ENCODE measurements around the gene IL17RC.

Gene IL17RC

DNA sequence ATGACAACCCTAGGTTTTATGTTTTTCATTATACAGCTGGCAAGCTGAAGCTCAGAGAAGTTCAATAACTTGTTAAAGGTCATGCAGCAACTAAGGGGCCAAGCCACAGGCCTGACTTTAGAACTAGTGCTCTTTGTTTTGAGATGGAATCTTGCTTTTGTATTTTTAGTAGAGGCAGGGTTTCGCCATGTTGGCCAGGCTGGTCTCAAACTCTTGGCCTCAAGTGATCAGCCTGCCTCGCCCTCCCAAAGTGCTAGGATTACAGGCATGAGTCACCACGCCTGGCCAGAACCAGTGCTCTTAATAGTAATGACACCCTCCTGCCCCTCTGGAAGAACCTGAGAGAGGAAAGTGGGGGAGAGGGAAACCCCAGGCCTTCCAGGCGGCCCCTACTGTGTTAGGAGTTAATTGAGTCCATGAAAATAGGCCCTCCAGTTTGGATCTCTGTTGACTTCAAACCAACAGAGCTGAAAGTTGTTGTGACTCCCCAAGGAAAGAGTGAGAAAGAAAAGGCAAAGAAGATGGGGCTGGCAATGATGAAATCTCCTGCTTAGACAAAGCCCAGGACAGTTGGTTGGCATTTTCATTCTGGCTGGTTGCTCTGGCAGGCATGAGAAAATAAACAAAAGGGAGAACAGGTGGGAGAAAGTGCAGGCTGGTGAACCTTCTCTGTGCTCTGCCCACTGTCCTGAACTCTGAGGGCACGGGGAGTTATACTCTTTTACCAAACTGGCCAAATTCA, 38.9 kb downstream of the IL17RC start:
- Histone ChIP-seq H3K9me3 (ENCODE audit: insufficient read depth, low read depth, low read length) (no peaks in the 10 kb centered on the region), H2AFZ (ENCODE audit: low read length) (no peak overlapping the region), H3K36me3 (ENCODE audit: insufficient read depth, low read length) (no peaks in the 10 kb centered on the region), H3F3A (ENCODE audit: low read depth) (no peaks in the 10 kb centered on the region), H3K9me2 (replicated peaks; ENCODE audit: low read depth, low read length) (no peaks in the 10 kb centered on the region), H4K20me1 (ENCODE audit: insufficient read depth, low read length, poor library complexity, severe bottlenecking) (no peaks in the 10 kb centered on the region), H3K9ac (ENCODE audit: low read depth, low read length, poor library complexity, severe bottlenecking) (no peak overlapping the region), H3K4me3 (ENCODE audit: low read length, poor library complexity, severe bottlenecking) (no peak overlapping the region), H3K4me1 (ENCODE audit: insufficient read depth, low read length, poor library complexity, severe bottlenecking) (peaks cover 12% of the 10 kb centered on the region), H3K4me2 (ENCODE audit: low read depth, low read length, poor library complexity, severe bottlenecking) (no peak overlapping the region), H3K79me2 (ENCODE audit: insufficient read depth, low read length) (no peaks in the 10 kb centered on the region), H3K27me3 (ENCODE audit: insufficient read depth, low read length, poor library complexity, severe bottlenecking) (no peaks in the 10 kb centered on the region)
- TF ChIP-seq EZH2phosphoT487 (IDR thresholded peaks at IDR 0.05; ENCODE audit: borderline replicate concordance), result no peak
- TF ChIP-seq, protein P1, sequence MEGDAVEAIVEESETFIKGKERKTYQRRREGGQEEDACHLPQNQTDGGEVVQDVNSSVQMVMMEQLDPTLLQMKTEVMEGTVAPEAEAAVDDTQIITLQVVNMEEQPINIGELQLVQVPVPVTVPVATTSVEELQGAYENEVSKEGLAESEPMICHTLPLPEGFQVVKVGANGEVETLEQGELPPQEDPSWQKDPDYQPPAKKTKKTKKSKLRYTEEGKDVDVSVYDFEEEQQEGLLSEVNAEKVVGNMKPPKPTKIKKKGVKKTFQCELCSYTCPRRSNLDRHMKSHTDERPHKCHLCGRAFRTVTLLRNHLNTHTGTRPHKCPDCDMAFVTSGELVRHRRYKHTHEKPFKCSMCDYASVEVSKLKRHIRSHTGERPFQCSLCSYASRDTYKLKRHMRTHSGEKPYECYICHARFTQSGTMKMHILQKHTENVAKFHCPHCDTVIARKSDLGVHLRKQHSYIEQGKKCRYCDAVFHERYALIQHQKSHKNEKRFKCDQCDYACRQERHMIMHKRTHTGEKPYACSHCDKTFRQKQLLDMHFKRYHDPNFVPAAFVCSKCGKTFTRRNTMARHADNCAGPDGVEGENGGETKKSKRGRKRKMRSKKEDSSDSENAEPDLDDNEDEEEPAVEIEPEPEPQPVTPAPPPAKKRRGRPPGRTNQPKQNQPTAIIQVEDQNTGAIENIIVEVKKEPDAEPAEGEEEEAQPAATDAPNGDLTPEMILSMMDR (conservative IDR thresholded peaks at IDR 0.05; ENCODE audit: low read length), result no peak

DNA sequence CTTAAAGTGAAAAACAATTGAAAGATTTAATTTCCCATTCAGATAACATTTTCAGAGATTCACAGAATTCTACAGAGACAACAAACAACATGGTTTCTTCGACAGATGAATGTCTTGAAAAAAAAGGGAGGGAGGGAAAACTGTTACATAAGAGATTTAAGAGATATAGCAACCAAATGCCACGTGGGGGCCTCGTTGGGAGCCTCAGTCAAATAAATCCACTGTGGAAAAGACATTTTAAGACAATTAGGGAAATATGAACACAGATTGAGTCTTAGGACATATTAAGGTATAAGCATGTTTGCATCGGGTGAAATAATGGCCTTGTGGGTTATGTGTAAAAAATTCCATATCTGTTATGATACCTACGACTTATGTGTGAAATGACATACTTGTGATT, 40.3 kb downstream of the IL17RC start:
- TF ChIP-seq, protein P1 (conservative IDR thresholded peaks at IDR 0.05; ENCODE audit: low read length), result peak; percentile 27
- TF ChIP-seq EZH2phosphoT487 (IDR thresholded peaks at IDR 0.05; ENCODE audit: borderline replicate concordance), result no peak
- H3K9me3 ChIP-seq (ENCODE audit: insufficient read depth, low read depth, low read length), result no peaks in the 10 kb centered on the region
- no peaks in the 10 kb centered on the region for H3K9me2 ChIP-seq (replicated peaks; ENCODE audit: low read depth, low read length)
- no peaks in the 10 kb centered on the region for H3F3A ChIP-seq (ENCODE audit: low read depth)
- H3K36me3 ChIP-seq (ENCODE audit: insufficient read depth, low read length), result no peaks in the 10 kb centered on the region
- no peak overlapping the region for H3K4me2 ChIP-seq (ENCODE audit: low read depth, low read length, poor library complexity, severe bottlenecking)
- no peaks in the 10 kb centered on the region for H3K27me3 ChIP-seq (ENCODE audit: insufficient read depth, low read length, poor library complexity, severe bottlenecking)
- no peaks in the 10 kb centered on the region for H4K20me1 ChIP-seq (ENCODE audit: insufficient read depth, low read length, poor library complexity, severe bottlenecking)
- no peaks in the 10 kb centered on the region for H3K79me2 ChIP-seq (ENCODE audit: insufficient read depth, low read length)
- no peaks in the 10 kb centered on the region for H3K4me1 ChIP-seq (ENCODE audit: insufficient read depth, low read length, poor library complexity, severe bottlenecking)
- H2AFZ ChIP-seq (ENCODE audit: low read length), result no peak overlapping the region
- no peak overlapping the region for H3K9ac ChIP-seq (ENCODE audit: low read depth, low read length, poor library complexity, severe bottlenecking)
- no peak overlapping the region for H3K4me3 ChIP-seq (ENCODE audit: low read length, poor library complexity, severe bottlenecking)

DNA sequence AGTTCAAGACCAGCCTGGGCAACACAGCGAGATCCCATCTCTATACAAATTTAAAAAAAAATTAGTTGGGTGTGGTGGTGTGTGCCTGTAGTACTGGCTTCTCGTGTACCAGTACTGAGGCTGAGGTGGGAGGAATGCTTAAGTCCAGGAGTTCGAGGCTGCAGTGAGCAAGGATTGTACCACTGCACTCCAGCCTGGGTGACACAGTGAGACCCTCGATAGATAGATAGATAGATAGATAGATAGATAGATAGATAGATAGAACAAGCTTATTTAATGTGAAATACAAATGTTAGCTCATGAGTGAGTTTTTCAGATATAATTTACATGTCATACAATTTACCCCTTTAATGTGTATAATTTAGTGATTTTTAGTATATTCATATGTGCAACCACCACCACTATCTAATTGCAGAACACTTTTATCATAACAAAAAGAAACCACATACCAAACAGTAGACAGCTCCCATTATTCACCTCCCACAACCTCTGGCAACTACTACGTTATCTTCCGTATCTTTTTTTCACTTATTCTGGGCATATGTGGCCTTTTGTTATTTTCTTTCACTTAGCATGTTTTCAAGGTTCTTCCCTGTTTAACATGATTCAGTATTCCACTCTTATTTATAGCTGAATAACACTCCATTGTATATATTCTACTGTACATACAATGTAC, 48.4 kb downstream of the IL17RC start:
- Histone ChIP-seq H3K4me1 (ENCODE audit: insufficient read depth, low read length, poor library complexity, severe bottlenecking) (no peaks in the 10 kb centered on the region), H3F3A (ENCODE audit: low read depth) (no peaks in the 10 kb centered on the region), H3K27me3 (ENCODE audit: insufficient read depth, low read length, poor library complexity, severe bottlenecking) (no peaks in the 10 kb centered on the region), H3K79me2 (ENCODE audit: insufficient read depth, low read length) (no peaks in the 10 kb centered on the region), H3K9me3 (ENCODE audit: insufficient read depth, low read depth, low read length) (no peaks in the 10 kb centered on the region), H4K20me1 (ENCODE audit: insufficient read depth, low read length, poor library complexity, severe bottlenecking) (no peaks in the 10 kb centered on the region), H2AFZ (ENCODE audit: low read length) (no peak overlapping the region), H3K9me2 (replicated peaks; ENCODE audit: low read depth, low read length) (no peaks in the 10 kb centered on the region), H3K9ac (ENCODE audit: low read depth, low read length, poor library complexity, severe bottlenecking) (no peak overlapping the region), H3K4me3 (ENCODE audit: low read length, poor library complexity, severe bottlenecking) (no peak overlapping the region), H3K4me2 (ENCODE audit: low read depth, low read length, poor library complexity, severe bottlenecking) (no peak overlapping the region), H3K36me3 (ENCODE audit: insufficient read depth, low read length) (peaks cover 26% of the 10 kb centered on the region; the same call in 1 of the 2 replicates)
- TF ChIP-seq, protein P1 (conservative IDR thresholded peaks at IDR 0.05; ENCODE audit: low read length), result no peak
- TF ChIP-seq EZH2phosphoT487 (IDR thresholded peaks at IDR 0.05; ENCODE audit: borderline replicate concordance), result no peak

All from Loucy (cell line).